ENCODE data around the gene SLX4IP.

SLX4IP gene

GRCh38 chr20:10542442-10542841 is 107.3 kb downstream of the SLX4IP start:
- Histone ChIP-seq H3K27me3 (ENCODE audit: insufficient read depth, poor library complexity, severe bottlenecking) (no peaks in the 10 kb centered on the region), H3K27ac (replicated peaks) (no peak overlapping the region), H3K4me3 (replicated peaks; ENCODE audit: insufficient read depth, low read length) (no peak overlapping the region)
- TF ChIP-seq POLR2AphosphoS5 (IDR thresholded peaks at IDR 0.05; ENCODE audit: low read depth) = no peak
- no peak for TF ChIP-seq SPI1 (IDR thresholded peaks at IDR 0.05; ENCODE audit: borderline replicate concordance, low read depth)
- no peak for TF ChIP-seq GABPA (IDR thresholded peaks at IDR 0.05; ENCODE audit: low read depth)
- TF ChIP-seq REST (IDR thresholded peaks at IDR 0.05; ENCODE audit: insufficient replicate concordance, low read depth) = no peak
- no peak for TF ChIP-seq CTCF (IDR thresholded peaks at IDR 0.05; ENCODE audit: insufficient read depth, low read length)
- no peak for DNase-seq (ENCODE audit: low read depth in 1 of 2, low spot score in 1 of 2)

GRCh38 chr20:10543480-10543879 is 108.4 kb downstream of the SLX4IP start:
- Histone ChIP-seq H3K27me3 (ENCODE audit: insufficient read depth, poor library complexity, severe bottlenecking) (no peaks in the 10 kb centered on the region), H3K4me3 (replicated peaks; ENCODE audit: insufficient read depth, low read length) (no peak overlapping the region), H3K27ac (replicated peaks) (no peak overlapping the region)
- TF ChIP-seq SPI1 (IDR thresholded peaks at IDR 0.05; ENCODE audit: borderline replicate concordance, low read depth) = no peak
- no peak for TF ChIP-seq POLR2AphosphoS5 (IDR thresholded peaks at IDR 0.05; ENCODE audit: low read depth)
- TF ChIP-seq REST (IDR thresholded peaks at IDR 0.05; ENCODE audit: insufficient replicate concordance, low read depth) = no peak
- no peak for TF ChIP-seq GABPA (IDR thresholded peaks at IDR 0.05; ENCODE audit: low read depth)
- no peak for TF ChIP-seq CTCF (IDR thresholded peaks at IDR 0.05; ENCODE audit: insufficient read depth, low read length)
- no peak for DNase-seq (ENCODE audit: low read depth in 1 of 2, low spot score in 1 of 2)

DNA sequence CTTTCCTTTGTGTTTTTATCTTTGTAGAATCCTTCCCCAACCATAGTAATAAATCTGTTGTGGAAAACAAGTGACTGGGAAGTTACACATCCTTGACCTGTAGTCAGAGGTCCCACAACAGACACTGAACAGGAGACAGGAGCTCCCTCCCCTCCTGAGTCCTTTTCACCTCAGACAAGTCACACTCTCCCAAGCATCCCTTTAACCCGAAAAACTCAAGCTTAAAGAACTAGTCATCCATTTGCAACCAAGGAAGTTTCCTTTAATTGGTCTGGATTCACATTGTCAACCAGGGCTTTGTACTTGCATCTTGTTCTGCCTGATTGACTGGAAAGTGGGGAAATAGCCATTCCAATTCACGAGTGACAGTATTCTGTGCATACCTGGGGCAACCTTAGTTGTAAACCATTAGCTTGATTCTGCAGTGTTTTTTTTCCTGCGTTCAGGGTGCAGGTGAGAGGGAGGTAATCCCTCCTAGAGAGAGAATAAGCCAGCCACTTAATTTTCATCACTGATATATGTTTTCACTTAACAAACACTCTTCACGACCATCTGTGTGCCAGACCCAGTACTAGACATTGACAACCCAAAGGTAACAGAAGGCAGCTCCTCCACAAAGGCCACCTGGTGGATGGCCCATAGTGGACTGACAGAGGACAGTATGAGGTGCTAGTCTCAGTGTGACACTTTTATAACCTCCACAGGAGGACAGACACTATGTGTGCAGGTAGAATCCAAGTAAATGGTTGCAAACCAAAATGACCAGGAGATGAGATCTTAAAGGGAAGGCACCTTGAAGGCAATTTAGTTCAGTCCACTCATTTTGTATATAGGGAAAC is 112.4 kb downstream of the SLX4IP start:
- Histone ChIP-seq H3K4me3 (replicated peaks; ENCODE audit: insufficient read depth, low read length) (no peak overlapping the region), H3K27ac (replicated peaks) (no peak overlapping the region), H3K27me3 (ENCODE audit: insufficient read depth, poor library complexity, severe bottlenecking) (no peaks in the 10 kb centered on the region)
- TF ChIP-seq REST (IDR thresholded peaks at IDR 0.05; ENCODE audit: insufficient replicate concordance, low read depth) (no peak), POLR2AphosphoS5 (IDR thresholded peaks at IDR 0.05; ENCODE audit: low read depth) (no peak)
- no peak for DNase-seq (ENCODE audit: low read depth in 1 of 2, low spot score in 1 of 2)
